Measurements from ENCODE around the gene ZNF182.
"Not testable (repeated sequence)": the region's sequence is repeated elsewhere in the genome, so short reads cannot be mapped to it uniquely, and the experiment has no call there.

ZNF182 gene

DNA sequence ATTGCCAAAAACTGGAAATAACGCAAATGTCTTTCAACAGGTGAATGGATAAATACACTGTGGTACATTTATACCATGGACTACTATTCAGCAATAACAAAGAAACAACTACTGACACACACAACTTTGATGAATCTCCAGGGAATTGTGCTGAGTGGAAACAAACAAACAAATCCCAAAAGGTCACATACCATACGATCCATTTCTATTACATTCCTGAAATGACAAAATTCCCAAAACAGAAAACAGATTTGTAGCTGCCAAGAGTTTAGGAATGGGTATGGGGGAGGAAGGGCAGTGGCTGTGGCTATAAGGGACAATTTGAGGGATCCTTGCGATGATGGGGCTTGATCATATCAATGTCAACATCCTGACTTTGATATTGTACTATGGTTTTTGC lies 2.5 kb downstream of the ZNF182 start:
- DNase-seq (ENCODE audit: low read depth, low spot score) = no peak

DNA sequence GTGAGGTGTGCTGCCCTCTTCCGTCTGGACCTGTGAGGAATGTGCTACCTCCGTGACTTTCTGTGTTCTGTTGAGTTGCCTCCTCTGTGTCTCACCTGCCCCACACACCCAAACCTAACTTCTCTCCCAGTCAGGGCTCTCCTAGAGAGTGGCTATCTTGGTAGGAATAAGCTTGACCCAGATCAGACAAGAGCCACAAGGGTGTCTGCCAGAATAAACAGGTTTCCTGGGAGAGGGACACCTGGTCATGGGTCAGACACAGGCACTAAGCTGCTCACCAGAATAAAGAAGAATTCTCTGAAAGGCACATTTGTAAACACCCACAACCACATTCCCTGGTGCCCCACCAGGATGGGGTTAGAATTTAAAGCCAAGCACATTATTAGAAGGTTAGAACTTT lies 11.1 kb downstream of the ZNF182 start:
- no peak for DNase-seq (ENCODE audit: low read depth, low spot score)

DNA sequence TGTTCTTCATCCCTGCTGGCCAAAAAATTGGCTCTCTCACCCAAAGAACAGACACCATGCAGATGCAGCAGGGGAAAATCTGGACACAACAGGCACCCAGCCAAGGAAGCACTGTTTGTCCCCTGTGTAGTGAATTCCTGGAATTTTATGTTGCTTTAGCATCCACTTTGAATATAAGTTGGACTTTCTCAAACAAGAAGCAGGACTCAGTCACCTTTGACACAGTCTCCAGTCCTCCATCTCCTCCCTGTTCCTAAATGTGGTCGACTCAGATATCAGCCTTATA lies 11.8 kb downstream of the ZNF182 start:
- DNase-seq (ENCODE audit: low read depth, low spot score) = no peak

DNA sequence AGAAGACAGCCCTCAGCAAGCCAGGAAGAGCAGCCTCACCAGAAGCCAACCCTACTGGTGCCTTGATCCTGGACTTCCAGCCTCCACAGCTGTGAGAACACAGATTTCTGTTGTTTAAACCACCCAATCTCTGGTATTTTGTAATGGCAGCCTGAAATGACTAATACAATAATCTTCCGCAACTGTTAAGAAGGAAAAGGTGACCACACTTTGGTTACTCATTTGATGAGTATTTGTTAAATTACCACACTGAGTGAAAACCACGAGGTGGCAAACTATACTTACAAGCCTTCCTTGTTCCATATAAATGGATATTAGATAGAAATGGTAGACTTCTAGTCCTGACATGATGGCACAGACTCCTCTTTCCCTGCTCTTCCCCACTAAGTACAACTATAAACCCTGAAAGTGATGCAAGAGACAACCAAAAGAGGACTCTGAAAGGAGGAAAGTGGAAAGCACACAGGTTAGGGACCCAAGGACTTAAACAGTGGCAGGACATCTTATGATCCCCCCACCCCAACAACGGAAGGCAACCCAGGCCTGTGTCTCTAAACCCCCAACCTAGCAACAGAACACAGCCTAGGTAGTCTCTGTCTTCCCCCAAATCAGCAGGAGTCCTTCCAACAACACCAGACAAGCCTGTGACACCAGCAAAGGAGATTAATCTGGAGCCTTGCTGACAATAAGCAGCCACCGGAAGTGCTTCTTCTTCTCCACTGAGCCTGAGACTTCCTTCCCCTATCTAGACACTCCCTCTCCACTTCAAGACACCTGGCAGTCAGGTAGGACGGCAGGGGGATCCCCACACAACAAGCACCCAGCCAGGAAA lies 12.3 kb downstream of the ZNF182 start:
- DNase-seq (ENCODE audit: low read depth, low spot score) = no peak

DNA sequence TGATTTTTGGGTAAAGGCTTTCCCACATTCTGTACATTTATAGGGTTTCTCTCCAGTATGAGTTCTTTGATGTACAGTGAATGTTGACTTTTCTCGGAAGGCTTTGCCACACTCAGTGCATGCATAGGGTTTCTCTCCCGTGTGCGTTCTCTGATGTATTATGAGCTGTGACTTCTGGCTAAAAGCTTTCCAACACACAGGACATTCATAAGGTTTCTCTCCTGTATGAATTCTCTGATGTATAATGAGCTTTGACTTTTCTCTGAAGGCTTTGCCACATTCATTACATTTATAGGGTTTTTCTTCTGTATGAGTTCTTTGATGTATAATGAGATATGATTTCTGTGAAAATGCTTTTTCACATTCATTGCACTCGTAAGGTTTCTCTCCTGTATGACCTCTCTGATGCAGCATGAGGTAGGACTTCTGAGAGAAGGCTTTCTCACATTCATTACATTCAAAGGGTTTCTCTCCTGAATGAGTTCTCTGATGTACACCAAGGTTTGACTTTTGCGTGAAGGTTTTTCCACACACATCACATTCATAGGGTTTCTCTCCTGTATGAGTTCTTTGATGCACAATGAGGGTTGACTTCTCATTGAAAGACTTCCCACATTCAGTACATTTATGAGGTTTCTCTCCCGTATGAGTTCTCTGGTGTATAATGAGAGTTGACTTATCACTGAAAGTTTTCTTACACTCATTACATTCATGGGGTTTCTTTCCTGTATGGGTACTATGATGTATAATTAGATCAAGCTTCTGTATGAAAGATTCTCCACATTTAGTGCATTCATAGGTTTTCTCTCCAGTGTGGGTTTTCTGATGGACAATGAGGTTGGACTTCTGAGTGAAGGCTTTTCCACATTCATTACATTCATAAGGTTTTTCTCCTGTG lies 27.3 kb downstream of the ZNF182 start:
- DNase-seq (ENCODE audit: low read depth, low spot score) = no peak

DNA sequence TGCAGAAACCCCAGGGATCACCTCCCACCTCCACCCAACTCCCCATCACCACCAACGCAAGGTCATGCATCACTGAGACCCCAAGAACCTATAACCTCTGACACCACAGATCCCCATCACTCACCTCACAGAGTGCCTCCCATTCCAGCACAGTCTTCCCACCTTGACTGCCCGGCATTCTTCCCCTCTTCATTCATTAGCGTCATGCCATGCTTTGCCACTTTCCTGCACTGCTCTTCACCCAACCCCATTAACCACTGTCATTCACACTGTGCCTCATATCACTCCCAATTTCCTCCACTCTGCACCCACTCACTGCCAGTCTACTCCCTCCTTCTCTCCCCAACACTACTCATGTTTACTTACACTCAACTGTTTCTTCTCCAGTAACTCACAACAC lies 30.6 kb downstream of the ZNF182 start:
- DNase-seq (ENCODE audit: low read depth, low spot score) = no peak

DNA sequence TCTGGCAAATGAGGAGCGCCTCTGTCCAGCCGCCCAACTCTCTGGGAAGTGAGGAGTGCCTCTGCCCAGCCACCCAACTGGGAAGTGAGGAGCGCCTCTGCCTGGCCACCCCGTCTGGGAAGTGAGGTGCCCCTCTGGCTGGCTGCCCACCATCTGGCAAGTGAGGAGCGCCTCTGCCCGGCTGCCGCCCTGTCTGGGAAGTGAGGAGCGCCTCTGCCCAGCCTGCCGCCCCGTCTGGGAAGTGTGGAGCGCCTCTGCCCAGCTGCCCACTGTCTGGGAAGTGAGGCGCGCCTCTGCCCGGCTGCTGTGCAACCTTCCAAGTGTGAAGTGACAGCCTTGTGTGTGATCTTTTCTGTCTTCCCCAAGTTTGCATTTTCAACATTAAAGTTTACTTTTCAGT lies 38.3 kb downstream of the ZNF182 start:
- DNase-seq (ENCODE audit: low read depth, low spot score) = not testable (repeated sequence)

DNA sequence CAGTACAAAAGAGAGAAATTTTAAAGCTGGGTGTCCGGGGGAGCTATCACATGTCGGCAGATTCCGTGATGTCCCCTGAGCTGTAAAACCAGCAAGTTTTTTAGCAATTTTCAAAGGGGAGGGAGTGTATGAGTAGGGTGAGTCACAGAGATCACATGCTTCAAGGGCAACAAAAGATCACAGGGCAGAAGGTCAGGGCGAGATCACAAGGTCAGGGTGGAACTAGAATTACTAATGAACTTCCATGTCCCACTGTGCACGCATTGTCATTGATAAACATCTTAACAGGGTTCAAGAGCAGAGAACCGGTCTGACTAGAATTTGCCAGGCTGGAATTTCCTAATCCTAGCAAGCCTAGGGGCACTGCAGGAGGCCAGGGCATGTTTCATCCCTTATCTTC lies 42.0 kb downstream of the ZNF182 start:
- DNase-seq (ENCODE audit: low read depth, low spot score) = not testable (repeated sequence)

DNA sequence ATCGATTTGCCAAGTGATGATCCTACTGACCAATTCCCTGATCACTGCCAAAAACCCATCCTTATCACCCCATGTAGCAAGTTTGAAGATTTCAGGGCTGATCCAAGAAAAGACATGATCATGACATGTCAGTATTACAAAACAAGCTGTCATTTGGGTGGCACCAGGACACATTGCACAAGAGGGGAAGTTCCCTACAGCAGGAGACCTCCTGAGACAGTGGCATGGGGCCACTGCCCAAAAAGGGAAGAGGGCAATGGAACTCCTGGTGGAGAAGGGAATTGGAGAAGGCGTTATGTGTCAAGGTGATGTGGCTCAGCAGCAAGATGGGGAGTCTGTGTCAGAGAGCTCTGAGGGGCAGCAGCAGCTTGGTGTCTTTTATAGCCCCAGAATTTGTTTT lies 43.4 kb downstream of the ZNF182 start:
- DNase-seq (ENCODE audit: low read depth, low spot score) = no peak

DNA sequence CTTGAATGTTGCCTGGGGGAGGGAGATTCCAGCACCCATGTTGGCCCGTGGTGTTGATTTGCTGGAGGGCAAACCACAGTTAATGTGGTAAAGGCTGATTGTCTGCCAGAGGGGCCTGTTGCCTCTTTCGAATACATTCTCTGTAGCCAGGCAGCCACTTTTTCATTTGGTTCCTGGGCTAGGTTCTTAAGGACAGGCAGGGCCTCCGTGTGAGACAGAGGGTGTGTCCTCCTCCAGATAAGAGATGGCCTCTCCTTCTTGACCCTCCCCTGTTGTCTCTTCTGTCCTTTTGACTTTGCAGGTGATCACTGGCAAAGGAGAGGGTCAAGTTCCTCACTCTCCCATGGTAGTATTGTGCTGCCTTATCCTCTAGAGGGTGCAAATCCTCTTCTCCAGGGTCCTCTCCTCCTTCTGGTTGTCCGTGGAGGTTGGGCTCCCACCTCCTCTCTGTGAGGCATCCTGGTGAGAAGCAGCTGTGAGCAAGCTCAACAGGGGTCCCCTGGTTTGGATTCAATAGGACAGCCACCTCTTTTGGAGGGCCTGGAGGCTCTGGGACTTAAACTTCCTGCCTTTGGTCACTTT lies 44.9 kb downstream of the ZNF182 start:
- DNase-seq (ENCODE audit: low read depth, low spot score) = no peak

DNA sequence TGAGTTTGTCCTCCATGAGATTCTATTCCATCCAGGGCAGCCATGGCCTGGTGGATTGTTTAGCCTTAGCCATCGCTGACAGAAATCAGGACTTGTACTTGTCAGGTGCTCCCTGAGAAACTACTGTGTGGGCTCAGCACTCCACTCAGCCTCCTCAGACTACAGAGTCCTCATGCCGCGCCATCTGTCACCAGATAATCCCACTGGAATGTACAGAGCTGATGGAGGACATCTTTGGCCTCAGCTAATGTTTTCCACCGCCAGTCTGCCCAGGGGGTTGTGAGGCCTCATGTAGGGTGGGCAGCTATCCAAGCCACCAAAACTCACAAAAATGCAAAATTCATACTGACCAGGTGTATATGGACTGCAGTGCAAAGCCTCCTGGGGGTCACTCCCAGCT lies 45.6 kb downstream of the ZNF182 start:
- not testable (repeated sequence) for DNase-seq (ENCODE audit: low read depth, low spot score)

DNA sequence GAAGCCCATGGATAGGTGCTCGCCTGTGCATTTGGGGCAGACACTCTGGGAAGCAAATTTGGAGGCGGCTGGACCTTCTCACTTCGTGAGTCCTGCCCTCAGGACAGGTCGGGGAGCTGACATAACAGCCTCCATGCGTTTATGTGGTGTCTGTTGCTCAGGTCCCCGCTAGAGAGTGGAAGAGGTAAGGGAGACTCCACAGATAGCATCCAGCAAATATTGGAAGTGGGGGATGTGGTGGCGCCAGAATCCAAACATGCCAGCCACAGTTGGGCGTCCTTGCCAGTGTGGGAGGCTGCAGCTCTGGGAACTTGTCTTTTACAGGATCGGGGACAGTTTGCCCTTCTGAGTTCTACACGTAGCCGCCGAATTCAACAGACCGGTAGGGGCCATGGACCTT lies 47.8 kb downstream of the ZNF182 start:
- DNase-seq (ENCODE audit: low read depth, low spot score) = no peak

DNA sequence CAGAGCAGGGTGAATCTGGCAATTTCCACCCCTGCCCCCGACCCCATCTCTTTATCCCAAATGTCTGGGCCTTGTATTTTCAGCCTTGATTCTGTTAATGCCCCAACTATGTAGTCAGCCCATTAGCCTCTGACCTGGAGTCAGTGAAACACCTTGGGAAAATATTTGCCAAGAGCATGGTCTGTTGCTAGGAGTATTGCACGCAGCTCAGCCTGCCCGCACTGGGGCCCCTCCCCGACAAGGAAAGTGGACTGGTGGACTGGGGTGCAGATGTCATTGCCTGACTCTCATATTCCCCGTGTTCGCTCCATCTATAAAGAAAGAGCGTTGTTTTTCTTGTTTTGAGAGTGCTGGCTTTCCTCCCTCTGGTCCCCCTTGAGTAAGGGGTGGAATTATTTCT lies 48.5 kb downstream of the ZNF182 start:
- not testable (repeated sequence) for DNase-seq (ENCODE audit: low read depth, low spot score)

DNA sequence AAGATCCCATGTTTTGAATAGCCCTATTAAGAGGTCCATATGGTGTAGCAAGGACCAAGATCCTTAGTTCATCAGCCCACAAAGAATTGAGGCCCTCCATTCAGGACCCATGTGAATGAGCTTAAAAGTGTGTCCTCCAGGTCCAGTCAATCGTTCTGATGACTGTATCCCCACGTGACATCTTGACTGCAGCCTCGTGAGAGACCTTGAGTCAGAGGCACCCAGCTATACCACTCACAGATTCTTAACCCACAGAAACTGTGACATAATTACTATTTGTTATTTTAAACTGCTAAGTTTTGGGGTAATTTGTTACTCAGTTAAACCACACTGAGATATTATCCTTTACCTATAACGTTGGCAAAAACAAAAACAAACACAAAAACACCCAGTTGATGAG lies 62.4 kb downstream of the ZNF182 start:
- no peak for DNase-seq (ENCODE audit: low read depth, low spot score)

DNA sequence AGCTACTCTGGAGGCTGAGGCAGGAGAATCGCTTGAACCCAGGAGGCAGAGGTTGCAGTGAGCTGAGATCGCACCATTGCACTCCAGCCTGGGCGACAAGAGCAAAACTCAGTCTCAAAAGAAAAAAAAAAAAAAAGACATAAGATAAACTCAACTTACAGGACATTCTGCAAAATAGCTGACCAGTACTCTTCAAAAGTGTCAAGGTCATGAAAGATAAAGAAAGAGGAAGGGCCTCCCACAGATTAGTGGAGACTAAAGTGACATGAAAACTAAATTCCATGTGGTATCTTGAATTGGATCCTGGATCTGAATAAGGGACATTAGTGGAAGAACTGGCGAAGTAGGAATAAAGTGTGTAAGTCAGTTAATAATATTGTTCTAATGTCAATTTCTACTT lies 63.3 kb downstream of the ZNF182 start:
- DNase-seq (ENCODE audit: low read depth, low spot score) = no peak

DNA sequence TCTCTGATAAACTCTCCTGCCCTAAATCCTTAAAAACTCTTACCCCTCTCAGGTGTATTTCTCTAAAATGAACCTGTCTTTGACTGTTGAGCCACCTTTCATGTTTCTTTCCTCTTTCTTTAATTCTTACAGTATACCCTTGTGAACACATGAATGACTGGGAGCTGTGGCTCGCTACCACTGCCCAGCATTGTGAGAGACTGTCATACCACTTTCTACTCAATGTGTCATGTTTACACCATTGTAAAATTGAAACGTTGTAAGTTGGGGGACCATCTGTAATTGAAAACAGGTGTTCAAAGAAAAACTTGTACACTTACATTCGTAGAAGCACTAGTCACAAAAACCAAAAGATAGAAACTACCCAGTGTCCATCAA lies 66.9 kb downstream of the ZNF182 start:
- no peak for DNase-seq (ENCODE audit: low read depth, low spot score)

DNA sequence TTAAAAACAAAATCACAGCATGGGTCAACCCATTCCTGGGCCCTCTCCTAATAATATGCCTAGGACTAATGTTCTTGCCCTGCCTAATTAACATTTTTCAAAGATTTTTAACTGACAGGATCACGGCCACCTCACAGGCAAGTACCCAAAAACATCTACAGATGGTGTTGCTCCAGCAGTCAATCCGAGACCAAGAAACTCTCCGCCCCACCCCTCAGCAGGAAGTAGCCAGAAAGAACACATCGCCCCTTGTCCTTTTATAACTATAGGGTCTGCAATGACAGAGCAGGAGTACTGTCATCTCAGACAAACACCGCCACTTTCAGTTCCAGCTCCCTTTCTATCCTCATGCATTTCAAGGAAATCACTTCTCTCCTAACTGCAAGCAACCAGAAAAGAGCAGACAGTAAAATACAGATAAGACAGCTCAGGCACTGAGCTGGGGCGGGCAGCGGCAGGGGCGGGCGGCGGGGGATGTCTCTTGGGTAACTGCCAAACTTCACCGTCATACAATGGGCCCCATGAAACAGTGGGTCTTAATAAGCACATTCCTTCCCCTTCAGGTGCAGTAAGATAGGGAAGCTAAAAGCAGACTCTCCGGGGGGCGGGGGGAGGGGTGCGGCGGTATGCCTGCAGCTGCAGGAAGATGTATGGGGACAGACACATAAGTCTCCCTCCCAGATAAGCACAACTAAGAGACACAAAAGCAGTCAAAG lies 67.4 kb downstream of the ZNF182 start:
- DNase-seq (ENCODE audit: low read depth, low spot score) = no peak

DNA sequence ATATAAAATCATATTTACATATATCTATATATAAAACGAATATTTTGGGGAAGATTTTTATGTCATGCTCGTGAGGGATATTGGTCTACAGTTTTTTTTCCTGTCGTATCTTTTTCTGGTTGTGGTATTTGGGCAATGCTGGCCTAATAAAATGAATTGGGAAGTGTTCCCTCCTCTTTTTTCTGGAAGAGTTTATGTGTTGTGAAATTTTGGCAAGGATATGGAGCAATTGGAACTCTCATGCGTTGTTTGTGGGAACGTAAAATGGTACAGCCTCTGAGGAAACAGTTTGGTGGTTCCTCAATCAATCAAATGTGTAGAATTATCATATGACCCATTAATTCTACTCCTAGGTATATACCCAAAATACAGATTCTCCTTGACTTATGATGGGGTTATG lies 69.8 kb downstream of the ZNF182 start:
- DNase-seq (ENCODE audit: low read depth, low spot score) = no peak

DNA sequence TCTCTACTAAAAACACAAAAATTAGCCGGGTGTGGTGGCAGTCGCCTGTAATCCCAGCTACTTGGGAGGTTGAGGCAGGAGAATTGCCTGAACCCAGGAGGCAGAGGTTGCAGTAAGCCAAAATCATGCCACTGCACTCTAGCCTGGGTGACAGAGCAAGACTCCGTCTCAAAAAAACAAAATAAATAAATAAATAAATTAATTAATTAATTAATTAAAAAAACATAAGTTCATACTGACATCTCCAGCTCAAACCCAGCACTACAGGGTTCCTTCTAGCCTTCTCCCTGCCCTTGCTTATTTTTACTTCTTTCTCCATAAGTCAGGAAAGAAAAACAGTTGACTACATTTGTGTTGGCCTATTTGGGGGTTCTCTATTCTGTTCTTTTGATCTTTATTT lies 71.8 kb downstream of the ZNF182 start:
- not testable (repeated sequence) for DNase-seq (ENCODE audit: low read depth, low spot score)

DNA sequence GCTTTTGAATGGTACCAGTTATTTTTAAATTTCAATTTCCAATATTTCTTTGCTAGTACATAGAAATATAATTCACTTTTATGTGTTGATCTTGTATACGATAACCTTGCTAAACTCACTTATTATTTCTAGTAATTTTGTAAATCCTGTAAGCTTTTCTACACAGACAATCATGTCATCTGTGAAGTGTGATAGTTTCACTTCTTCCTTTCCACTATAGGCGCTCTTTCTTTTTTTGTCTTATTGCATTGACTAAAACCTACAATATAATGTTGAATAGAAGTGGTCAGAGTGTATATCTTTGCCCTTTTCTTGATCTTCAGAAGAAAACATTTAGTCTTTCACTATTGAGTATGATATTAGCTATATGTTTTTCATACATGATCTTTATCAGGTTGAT lies 76.6 kb downstream of the ZNF182 start:
- no peak for DNase-seq (ENCODE audit: low read depth, low spot score)
